Measurements from ENCODE around the gene EGLN2.
"Not testable (repeated sequence)": the region's sequence is repeated elsewhere in the genome, so short reads cannot be mapped to it uniquely, and the experiment has no call there.

Gene EGLN2

DNA sequence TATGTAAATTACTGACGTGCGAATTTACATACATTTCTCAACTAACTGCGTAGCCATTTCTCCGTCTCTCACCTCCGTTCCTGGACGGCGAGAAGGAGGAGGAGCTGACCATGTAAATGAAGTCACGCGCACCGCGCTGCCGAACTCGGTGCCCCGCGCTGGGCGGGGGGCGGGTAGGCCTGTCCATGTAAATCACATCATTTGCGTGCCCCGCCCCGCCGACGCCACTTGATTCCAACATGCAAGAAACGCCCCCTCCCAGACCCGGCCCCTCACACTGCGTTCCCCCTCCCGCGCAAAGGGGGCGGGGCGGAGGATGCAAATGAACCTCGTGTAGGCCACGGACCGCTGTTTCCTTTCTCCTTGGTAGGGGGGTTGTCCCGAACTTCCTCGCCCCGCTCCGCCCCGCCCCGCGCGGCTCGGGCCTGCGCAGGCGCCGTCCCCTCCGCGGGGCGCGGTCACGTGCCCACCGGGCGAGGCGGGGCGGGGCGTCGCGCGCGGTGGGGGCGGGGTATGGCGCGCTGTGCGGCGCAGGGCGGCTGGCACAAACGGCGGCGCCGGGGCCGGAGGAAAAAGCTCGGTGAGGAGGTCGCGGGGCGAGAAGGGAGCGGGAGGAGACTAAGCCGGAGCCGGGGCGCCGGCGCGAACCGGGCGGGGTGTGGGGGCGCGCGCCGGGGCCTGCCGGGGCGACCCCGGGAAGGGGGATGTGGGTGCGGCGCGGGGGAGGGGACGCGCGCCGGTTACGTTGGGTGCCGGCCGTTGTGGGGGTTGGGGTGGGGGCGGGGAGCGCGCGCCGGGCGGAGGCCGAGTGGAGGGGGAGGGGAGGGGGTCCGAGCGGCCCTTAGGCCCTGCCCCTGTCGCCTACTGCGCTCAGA is at the start of gene EGLN2:
EGLN2 (plus strand) TSS at position 509 of the 875 bp plus-strand sequence. CDS start 1,382 bp downstream, outside the sequence.
- DNase-seq (ENCODE audit: low read depth, low spot score), result peak; percentile 100

GRCh38 chr19:40750058-40750873 is 48.7 kb upstream of the EGLN2 start, which contains the start of gene ACTMAP:
ACTMAP (minus strand) TSS chr19:40750477; CDS start chr19:40749803, 674 bp downstream.
- peak; percentile 100 for DNase-seq (ENCODE audit: low read depth, low spot score)

DNA sequence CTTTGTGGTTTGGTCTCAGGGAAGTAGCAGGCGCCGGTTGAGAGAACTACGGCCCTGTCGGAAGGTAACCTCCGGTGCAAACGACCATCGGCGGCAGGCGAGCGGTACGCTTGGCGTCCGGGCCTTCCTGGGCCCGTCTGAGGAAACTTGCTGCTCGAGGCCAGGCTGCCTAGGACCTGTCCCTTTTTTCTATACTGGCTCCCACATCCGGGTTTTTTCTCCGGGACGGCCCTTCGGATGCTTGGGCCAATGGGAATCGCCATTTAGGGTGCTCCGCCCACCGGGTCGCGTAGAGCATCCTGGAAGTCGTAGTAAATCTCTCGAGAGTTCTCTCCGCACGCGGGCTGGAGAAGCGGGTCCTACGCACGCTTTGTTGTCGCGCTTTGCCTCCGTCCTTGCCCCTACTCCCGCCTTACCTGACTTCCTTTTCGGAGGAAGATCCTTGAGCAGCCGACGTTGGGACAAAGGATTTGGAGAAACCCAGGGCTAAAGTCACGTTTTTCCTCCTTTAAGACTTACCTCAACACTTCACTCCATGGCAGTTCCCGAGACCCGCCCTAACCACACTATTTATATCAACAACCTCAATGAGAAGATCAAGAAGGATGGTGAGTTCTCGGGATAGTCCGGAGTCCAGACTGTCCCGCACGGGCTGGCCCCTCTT is 48.0 kb upstream of the EGLN2 start, which contains the start of gene SNRPA:
SNRPA (plus strand) TSS at position 330 of the 664 bp plus-strand sequence; CDS start at position 536, 206 bp downstream.
- DNase-seq (ENCODE audit: low read depth, low spot score), result peak; percentile 99

- no peak for DNase-seq (ENCODE audit: low read depth, low spot score)
These were observed 46.7 kb upstream of the EGLN2 start for GRCh38 chr19:40752257-40752781.

DNA sequence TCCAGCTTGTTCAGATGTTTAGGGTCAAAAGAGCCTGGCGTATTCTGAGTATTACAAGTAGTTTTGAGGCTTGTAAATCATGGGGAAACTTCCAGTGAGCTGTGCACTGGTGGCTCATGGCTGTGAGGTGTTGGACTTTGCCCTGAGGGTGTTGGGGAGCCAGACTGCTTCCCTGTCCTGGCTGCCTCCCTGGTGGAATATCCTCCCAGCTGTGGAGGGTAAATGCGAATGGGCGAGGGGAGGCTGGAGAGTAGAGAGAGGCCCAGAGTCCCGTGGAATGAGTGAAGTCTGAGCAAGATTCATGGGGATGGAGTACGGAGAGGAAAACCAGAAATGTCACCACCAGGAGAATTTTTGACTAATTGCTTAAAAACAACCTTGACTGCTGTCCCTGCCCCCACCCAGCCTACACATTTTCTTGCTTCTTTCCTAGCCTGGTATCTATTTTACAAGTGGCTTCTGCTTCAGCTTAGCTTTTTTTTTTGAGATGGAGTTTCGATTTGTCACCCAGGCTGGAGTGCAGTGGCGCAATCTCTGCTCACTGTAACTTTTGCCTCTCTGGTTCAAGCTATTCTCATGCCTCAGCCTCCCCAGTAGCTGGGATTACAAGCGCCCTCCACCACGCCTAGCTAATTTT is 44.3 kb upstream of the EGLN2 start:
- DNase-seq (ENCODE audit: low read depth, low spot score), result no peak

DNA sequence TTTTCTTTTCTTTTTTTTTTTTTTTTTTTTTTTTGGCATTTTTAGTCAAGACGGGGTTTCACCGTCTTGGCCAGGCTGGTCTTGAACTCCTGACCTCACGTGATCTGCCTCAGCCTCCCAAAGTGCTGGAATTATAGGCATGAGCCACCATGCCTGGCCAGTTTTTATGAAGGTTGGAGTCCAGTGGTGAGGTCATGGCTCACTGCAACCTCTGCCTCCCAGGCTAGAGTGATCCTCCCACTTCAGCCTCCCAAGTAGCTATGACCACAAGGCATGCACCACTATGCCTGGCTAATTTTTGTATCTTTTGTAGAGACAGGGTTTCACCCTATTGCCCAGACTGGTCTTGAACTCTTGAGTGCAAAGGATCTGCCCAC is 43.8 kb upstream of the EGLN2 start:
- DNase-seq (ENCODE audit: low read depth, low spot score), result no peak

DNA sequence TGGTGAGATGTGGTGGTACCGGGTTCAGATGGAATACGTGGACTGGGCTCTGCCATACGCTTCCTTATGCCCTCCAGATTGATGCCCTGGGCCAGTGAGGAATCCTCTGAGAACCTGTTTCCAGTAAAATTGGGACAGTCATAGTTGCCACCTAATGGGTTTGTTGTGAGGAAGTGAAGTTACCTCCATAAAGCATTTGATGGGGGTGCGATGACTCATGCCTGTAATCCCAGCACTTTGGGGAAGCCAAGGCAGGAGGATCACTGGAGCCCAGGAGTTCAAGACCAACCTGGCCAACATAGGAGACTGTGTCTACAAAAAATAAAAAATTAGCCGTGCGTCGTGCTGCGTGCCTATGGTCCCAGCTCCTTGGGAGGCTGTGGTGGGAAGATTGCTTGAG is 43.2 kb upstream of the EGLN2 start:
- no peak for DNase-seq (ENCODE audit: low read depth, low spot score)

DNA sequence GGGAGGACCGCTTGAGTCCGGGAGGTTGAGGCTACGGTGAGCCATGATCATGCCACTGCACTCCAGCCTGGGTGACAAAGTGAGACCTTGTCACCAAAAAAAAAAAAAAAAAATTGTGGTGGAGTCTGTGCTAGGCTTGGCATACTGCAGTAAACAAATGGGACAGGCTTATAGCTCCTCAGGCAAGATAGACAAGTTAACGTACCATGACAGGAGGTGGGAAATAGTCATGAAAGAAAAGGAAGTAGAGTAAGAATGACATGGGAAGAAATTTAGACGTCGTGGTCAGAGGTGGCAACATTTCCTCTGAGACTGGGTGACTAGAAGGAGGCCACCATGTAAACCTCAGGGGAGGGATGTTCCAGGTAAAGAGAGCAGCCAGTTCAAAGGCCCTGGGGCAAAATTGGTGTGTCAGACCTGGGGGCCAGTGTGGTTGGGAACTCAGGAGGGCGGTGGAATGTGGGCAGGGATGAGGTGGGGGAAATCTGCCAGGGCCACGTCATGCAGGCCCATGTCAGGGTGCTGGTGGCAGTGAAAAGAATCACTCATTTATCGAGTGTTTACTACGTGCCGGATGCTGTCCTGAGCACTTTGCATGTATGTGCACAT is 42.4 kb upstream of the EGLN2 start:
- peak; percentile 28 for DNase-seq (ENCODE audit: low read depth, low spot score)

DNA sequence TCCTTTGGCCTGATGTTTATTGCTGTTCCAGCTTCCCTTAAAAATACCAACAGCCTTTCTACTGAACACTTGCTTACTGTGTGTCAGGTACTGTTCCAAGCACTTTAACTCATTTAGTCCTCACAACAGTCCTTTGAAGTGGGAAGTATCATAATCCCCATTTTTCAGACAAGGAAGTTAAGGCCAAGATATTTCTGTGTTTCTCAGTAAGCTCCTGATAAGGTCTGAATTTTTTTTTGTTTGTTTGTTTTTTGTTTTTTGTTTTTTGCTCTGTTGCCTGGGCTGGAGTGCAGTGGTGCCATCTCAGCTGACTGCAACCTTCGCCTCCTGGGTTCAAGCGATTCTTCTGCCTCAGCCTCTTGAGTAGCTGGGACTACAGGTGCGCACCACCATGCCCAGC is 40.5 kb upstream of the EGLN2 start:
- DNase-seq (ENCODE audit: low read depth, low spot score), result no peak

GRCh38 chr19:40759352-40759751 is 39.6 kb upstream of the EGLN2 start:
- DNase-seq (ENCODE audit: low read depth, low spot score), result no peak

- peak; percentile 48 for DNase-seq (ENCODE audit: low read depth, low spot score)
These were observed 36.1 kb upstream of the EGLN2 start for GRCh38 chr19:40762754-40763470.

- no peak for DNase-seq (ENCODE audit: low read depth, low spot score)
These were observed 35.5 kb upstream of the EGLN2 start for GRCh38 chr19:40763526-40763925.

- DNase-seq (ENCODE audit: low read depth, low spot score), result no peak
These were observed 35.0 kb upstream of the EGLN2 start for GRCh38 chr19:40763963-40764362.

DNA sequence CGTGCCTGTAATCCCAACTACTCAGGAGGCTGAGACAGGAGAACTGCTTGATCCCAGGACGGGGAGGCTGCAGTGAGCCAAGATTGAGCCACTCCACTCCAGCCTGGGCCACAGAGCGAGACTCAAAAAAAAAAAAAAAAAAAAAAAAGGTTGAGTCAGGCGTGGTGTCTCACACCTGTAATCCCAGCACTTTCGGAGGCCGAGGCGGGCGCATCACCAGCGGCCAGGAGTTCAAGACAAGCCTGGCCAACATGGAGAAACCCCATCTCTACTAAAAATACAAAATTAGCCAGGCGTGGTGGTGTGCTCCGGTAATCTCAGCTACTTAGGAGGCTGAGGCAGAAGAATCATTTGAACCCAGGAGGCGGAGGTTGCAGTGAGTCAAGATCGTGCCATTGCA is 32.6 kb upstream of the EGLN2 start:
- not testable (repeated sequence) for DNase-seq (ENCODE audit: low read depth, low spot score)

DNA sequence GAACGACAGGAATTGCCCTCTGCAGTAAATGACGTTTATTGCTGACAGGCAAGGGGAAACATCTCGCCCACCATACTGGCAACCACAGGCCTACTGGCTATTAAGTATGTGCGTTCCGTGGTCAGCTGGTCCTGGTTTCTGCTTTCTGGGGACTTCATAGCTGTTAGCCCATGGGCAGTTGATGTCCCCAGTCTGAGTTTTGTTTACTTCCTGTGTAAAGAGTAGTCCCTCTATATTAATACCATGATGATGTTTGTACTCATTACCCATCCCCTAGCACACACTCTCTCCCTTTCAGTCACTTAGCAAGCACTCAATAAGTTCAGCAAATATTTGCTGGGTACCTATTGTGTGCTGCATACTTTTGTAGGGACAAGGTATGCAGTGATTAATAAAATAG is 30.1 kb upstream of the EGLN2 start:
- no peak for DNase-seq (ENCODE audit: low read depth, low spot score)

GRCh38 chr19:40771101-40771862 is 27.7 kb upstream of the EGLN2 start:
- DNase-seq (ENCODE audit: low read depth, low spot score), result not testable (repeated sequence)

GRCh38 chr19:40774916-40775631 is 23.9 kb upstream of the EGLN2 start, which contains the start of gene MIA:
MIA (plus strand) TSS chr19:40775521; CDS start chr19:40775543, 22 bp downstream.
- peak; percentile 27 for DNase-seq (ENCODE audit: low read depth, low spot score)

DNA sequence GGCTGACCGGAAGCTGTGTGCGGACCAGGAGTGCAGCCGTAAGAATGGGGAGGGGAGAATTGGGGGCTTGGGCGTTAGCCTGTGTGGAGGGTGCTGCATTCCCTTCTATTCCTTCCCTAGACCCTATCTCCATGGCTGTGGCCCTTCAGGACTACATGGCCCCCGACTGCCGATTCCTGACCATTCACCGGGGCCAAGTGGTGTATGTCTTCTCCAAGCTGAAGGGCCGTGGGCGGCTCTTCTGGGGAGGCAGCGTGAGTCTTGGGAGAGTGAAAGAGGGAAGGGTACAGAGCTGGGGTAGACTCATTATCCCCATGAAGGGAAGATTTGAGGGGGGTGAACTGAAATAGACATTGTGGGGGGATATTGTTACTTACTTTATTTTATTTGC is 23.4 kb upstream of the EGLN2 start:
- DNase-seq (ENCODE audit: low read depth, low spot score), result no peak

All from astrocyte of the hippocampus (primary cell).